Measurements from ENCODE around the gene PIEZO1. TPM values are rescaled to one million over a fixed set of nuclear protein-coding genes. Genes with fewer than 3 reads are reported as not detected.
A peak's percentile ranks its signal among the peaks of the same experiment; 100 is the strongest.

Gene PIEZO1
- polyA plus RNA-seq, 1 of the 3 experiments (the other 2 are of a cell fraction), result 184 TPM

DNA sequence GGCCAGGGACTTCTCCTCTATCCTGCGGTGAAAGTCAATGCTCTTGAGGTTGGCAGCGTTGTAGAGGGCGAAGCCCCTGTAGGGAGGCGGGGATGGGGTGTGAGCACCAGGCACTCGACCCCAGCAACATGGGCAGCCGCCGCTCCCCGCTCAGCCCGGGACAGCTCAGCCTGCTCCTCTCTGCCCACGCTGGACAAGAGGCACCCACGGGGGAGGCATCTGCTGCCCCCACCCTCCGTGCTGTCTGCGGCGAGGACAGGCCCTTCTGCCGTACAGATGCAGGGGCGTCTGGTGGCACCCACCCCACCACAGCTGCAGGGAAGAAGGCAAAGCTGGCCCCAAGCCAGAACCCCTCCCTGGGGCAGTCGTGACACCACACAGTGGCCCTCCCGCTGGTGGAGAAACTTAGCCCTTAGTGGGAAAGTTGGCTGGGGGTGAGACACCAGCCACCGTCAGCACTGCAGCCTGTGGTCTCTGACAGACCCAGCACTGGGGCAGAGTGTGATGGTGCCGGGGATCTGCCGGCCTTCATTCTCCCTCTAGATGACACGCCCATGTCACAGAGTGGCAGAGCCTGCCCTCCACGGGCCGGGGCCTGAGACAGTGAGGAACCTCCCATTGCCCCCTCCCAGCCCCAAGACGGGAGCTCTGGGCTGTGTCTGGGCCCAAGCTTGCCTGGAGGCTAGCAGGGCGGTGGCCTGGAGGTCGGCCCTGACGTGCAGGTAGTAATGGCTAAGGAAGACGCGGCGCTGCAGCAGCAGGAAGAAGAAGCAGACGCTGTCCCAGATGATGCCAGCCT is 59.2 kb downstream of the PIEZO1 start:
- 0 out of 2 replicates have a peak, but pooled peaks cover 3% of the 10 kb centered on the region for H4K20me1 ChIP-seq (ENCODE audit: insufficient read depth)
- H3K4me2 ChIP-seq, result no peak overlapping the region
- peaks cover 0 to 40% of the 10 kb centered on the region in 2 experiments; a peak in 1 of 4 replicates for H3K4me1 ChIP-seq (ENCODE audit: control insufficient read depth in 1 of 2, insufficient read depth in 2 of 2, low read depth in 1 of 2, low read length in 1 of 2)
- 83% methylated on average over 28 of the region's 32 CpGs for WGBS (ENCODE audit: low lambda C conversion rate)
- H3K27me3 ChIP-seq (ENCODE audit: insufficient read depth), result no peaks in the 10 kb centered on the region
- no peak overlapping the region; a peak in 1 of 4 replicates for H3K27ac ChIP-seq (ENCODE audit: low read depth in 2 of 2, low read length in 1 of 2)
- no peak overlapping the region for H2AFZ ChIP-seq (ENCODE audit: low read depth)
- peak; percentile 61 for DNase-seq
- peaks cover 8% of the 10 kb centered on the region; the same call in 1 of the 2 replicates for H3K79me2 ChIP-seq (ENCODE audit: insufficient read depth)
- no peak overlapping the region for H3K4me3 ChIP-seq (ENCODE audit: low read depth in 2 of 2, low read length in 1 of 2)
- TF ChIP-seq JUND (IDR thresholded peaks at IDR 0.05), result no peak
- TF ChIP-seq, protein P1, sequence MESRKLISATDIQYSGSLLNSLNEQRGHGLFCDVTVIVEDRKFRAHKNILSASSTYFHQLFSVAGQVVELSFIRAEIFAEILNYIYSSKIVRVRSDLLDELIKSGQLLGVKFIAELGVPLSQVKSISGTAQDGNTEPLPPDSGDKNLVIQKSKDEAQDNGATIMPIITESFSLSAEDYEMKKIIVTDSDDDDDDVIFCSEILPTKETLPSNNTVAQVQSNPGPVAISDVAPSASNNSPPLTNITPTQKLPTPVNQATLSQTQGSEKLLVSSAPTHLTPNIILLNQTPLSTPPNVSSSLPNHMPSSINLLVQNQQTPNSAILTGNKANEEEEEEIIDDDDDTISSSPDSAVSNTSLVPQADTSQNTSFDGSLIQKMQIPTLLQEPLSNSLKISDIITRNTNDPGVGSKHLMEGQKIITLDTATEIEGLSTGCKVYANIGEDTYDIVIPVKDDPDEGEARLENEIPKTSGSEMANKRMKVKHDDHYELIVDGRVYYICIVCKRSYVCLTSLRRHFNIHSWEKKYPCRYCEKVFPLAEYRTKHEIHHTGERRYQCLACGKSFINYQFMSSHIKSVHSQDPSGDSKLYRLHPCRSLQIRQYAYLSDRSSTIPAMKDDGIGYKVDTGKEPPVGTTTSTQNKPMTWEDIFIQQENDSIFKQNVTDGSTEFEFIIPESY (IDR thresholded peaks at IDR 0.05; ENCODE audit: borderline replicate concordance, low read depth), result no peak
- no peak for TF ChIP-seq FOSL2 (IDR thresholded peaks at IDR 0.05; ENCODE audit: borderline replicate concordance, low read depth)
- TF ChIP-seq NRF1 (IDR thresholded peaks at IDR 0.05; ENCODE audit: low read depth, low read length), result no peak
- TF ChIP-seq, protein P2, sequence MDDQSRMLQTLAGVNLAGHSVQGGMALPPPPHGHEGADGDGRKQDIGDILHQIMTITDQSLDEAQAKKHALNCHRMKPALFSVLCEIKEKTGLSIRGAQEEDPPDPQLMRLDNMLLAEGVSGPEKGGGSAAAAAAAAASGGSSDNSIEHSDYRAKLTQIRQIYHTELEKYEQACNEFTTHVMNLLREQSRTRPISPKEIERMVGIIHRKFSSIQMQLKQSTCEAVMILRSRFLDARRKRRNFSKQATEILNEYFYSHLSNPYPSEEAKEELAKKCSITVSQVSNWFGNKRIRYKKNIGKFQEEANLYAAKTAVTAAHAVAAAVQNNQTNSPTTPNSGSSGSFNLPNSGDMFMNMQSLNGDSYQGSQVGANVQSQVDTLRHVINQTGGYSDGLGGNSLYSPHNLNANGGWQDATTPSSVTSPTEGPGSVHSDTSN (IDR thresholded peaks at IDR 0.05), result no peak
- no peak for TF ChIP-seq CHD2 (IDR thresholded peaks at IDR 0.05; ENCODE audit: low read length, partially characterized antibody)
- TF ChIP-seq SIN3A (IDR thresholded peaks at IDR 0.05; ENCODE audit: borderline replicate concordance, low read depth, low read length), result no peak
- TF ChIP-seq, protein P3, sequence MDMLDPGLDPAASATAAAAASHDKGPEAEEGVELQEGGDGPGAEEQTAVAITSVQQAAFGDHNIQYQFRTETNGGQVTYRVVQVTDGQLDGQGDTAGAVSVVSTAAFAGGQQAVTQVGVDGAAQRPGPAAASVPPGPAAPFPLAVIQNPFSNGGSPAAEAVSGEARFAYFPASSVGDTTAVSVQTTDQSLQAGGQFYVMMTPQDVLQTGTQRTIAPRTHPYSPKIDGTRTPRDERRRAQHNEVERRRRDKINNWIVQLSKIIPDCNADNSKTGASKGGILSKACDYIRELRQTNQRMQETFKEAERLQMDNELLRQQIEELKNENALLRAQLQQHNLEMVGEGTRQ (IDR thresholded peaks at IDR 0.05; ENCODE audit: borderline replicate concordance, low read depth, low read length), result no peak
- no peak for TF ChIP-seq SMC3 (IDR thresholded peaks at IDR 0.05; ENCODE audit: low read depth, low read length)
- TF ChIP-seq POLR2AphosphoS5 (IDR thresholded peaks at IDR 0.05; ENCODE audit: low read depth, low read length), result no peak
- no peak for TF ChIP-seq FOXJ3 (CRISPR knock-in tag; IDR thresholded peaks at IDR 0.05)
- no peak for TF ChIP-seq RXRA (IDR thresholded peaks at IDR 0.05; ENCODE audit: borderline replicate concordance, low read depth)
- TF ChIP-seq, protein P4, sequence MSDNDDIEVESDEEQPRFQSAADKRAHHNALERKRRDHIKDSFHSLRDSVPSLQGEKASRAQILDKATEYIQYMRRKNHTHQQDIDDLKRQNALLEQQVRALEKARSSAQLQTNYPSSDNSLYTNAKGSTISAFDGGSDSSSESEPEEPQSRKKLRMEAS (IDR thresholded peaks at IDR 0.05; ENCODE audit: low read depth), result no peak
- TF ChIP-seq, protein P5, sequence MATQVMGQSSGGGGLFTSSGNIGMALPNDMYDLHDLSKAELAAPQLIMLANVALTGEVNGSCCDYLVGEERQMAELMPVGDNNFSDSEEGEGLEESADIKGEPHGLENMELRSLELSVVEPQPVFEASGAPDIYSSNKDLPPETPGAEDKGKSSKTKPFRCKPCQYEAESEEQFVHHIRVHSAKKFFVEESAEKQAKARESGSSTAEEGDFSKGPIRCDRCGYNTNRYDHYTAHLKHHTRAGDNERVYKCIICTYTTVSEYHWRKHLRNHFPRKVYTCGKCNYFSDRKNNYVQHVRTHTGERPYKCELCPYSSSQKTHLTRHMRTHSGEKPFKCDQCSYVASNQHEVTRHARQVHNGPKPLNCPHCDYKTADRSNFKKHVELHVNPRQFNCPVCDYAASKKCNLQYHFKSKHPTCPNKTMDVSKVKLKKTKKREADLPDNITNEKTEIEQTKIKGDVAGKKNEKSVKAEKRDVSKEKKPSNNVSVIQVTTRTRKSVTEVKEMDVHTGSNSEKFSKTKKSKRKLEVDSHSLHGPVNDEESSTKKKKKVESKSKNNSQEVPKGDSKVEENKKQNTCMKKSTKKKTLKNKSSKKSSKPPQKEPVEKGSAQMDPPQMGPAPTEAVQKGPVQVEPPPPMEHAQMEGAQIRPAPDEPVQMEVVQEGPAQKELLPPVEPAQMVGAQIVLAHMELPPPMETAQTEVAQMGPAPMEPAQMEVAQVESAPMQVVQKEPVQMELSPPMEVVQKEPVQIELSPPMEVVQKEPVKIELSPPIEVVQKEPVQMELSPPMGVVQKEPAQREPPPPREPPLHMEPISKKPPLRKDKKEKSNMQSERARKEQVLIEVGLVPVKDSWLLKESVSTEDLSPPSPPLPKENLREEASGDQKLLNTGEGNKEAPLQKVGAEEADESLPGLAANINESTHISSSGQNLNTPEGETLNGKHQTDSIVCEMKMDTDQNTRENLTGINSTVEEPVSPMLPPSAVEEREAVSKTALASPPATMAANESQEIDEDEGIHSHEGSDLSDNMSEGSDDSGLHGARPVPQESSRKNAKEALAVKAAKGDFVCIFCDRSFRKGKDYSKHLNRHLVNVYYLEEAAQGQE (IDR thresholded peaks at IDR 0.05; ENCODE audit: low read depth, low read length), result no peak
- TF ChIP-seq FOXM1 (IDR thresholded peaks at IDR 0.05; ENCODE audit: low read depth), result no peak
- TF ChIP-seq GABPA (IDR thresholded peaks at IDR 0.05; ENCODE audit: low read depth), result no peak
- TF ChIP-seq MXI1 (IDR thresholded peaks at IDR 0.05; ENCODE audit: low read depth, low read length), result no peak
- no peak for TF ChIP-seq RAD21 (IDR thresholded peaks at IDR 0.05; ENCODE audit: low read length)
- H3K9me3 ChIP-seq, result no peaks in the 10 kb centered on the region
- peaks cover 5 to 54% of the 10 kb centered on the region in 2 experiments for H3K36me3 ChIP-seq (replicated peaks in 1 of 2; ENCODE audit: control insufficient read depth in 1 of 2, insufficient read depth in 2 of 2, low read length in 1 of 2)
- H3F3A ChIP-seq (replicated peaks; ENCODE audit: insufficient read depth), result no peaks in the 10 kb centered on the region
- CTCF ChIA-PET, result interaction anchor here (0.8 kb wide), 1 partner anchor 12 kb away, joined by 3 read pairs; no protein-coding TSS in a partner anchor
- no peaks in the 10 kb centered on the region for H3K9me2 ChIP-seq
- H3K9ac ChIP-seq, result no peak overlapping the region
- POLR2A ChIA-PET, result interaction anchor here (0.6 to 0.8 kb wide), 2 partner anchors 61 to 368 kb away, joined by 3 read pairs; partner anchors contain the start of gene ACSF3

All from SK-N-SH (cell line).